AG09309 (cell line): ENCODE results near the gene SLCO3A1.
A peak's percentile ranks its signal among the peaks of the same experiment; 100 is the strongest.

Experiments used
- DNase-seq: peaks from one replicate; pipeline ENCODE4 v3.0.0-alpha.2; 2010; ENCODE audit warnings: low read depth
- H3K4me3 ChIP-seq: 2 replicates; pipeline ENCODE4 v1.5.1; 2011; ENCODE audit warnings: mild to moderate bottlenecking, low read depth, low read length, moderate library complexity; ENCODE audit not compliant: control insufficient read depth
- CTCF ChIP-seq: IDR thresholded peaks from 2 replicates; pipeline ENCODE4 v1.5.1; 2011; ENCODE audit warnings: mild to moderate bottlenecking, low read depth, low read length, inconsistent platforms; ENCODE audit not compliant: insufficient read depth, control insufficient read depth; ENCODE audit errors: missing control alignments

The SLCO3A1 gene

GRCh38 chr15:92079647-92080255 lies 226.2 kb downstream of the SLCO3A1 start:
- no peak for TF ChIP-seq CTCF
- no peak overlapping the region for H3K4me3 ChIP-seq
- no peak for DNase-seq

GRCh38 chr15:92082006-92082843 lies 228.7 kb downstream of the SLCO3A1 start:
- DNase-seq, result peak; percentile 31
- TF ChIP-seq CTCF, result peak; percentile 90
- H3K4me3 ChIP-seq, result no peak overlapping the region

- no peak for TF ChIP-seq CTCF
- H3K4me3 ChIP-seq, result no peak overlapping the region
These were observed 229.7 kb downstream of the SLCO3A1 start for GRCh38 chr15:92083190-92083589.

GRCh38 chr15:92087211-92087610 lies 233.7 kb downstream of the SLCO3A1 start:
- DNase-seq, result no peak
- no peak for TF ChIP-seq CTCF
- no peak overlapping the region for H3K4me3 ChIP-seq

More at GRCh38 chr15:92083190-92083589, 229.7 kb downstream of the SLCO3A1 start:
- DNase-seq, result no peak

- TF ChIP-seq CTCF, result peak; percentile 81
- no peak for DNase-seq
- no peak overlapping the region for H3K4me3 ChIP-seq
These were observed 237.7 kb downstream of the SLCO3A1 start for GRCh38 chr15:92091155-92091734.

GRCh38 chr15:92092289-92093105 lies 239.0 kb downstream of the SLCO3A1 start:
- DNase-seq, result no peak
- no peak overlapping the region for H3K4me3 ChIP-seq
- TF ChIP-seq CTCF, result no peak
